ENCODE measurements around the gene SYCP2L.

DNA sequence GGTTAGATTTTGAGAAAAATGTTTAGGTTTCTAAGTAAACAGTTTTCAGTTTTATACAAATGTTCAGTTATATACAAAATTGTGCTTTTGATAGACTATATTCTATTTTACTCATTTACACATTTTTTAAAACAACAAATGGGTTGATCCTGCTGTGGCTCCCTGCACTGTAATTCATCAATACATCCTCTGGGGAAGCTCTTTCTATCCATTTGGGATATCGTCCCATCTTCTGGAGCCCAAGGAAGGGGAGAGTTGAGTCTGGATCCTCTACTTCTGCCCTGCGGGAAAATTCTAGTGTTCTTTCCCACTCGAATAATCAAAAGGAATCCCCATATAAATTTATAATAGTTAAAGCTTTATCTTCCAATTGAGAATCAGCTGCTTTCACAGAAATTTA lies 75.0 kb downstream of the SYCP2L start:
- no peak for TF ChIP-seq POLR2A (IDR thresholded peaks at IDR 0.05)
- TF ChIP-seq, protein P1, sequence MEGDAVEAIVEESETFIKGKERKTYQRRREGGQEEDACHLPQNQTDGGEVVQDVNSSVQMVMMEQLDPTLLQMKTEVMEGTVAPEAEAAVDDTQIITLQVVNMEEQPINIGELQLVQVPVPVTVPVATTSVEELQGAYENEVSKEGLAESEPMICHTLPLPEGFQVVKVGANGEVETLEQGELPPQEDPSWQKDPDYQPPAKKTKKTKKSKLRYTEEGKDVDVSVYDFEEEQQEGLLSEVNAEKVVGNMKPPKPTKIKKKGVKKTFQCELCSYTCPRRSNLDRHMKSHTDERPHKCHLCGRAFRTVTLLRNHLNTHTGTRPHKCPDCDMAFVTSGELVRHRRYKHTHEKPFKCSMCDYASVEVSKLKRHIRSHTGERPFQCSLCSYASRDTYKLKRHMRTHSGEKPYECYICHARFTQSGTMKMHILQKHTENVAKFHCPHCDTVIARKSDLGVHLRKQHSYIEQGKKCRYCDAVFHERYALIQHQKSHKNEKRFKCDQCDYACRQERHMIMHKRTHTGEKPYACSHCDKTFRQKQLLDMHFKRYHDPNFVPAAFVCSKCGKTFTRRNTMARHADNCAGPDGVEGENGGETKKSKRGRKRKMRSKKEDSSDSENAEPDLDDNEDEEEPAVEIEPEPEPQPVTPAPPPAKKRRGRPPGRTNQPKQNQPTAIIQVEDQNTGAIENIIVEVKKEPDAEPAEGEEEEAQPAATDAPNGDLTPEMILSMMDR (IDR thresholded peaks at IDR 0.05), result no peak
- TF ChIP-seq POLR2AphosphoS5 (IDR thresholded peaks at IDR 0.05), result no peak
- TF ChIP-seq EP300 (IDR thresholded peaks at IDR 0.05; ENCODE audit: low read depth), result no peak

Measured in transverse colon (tissue), 4 donors.